ENCODE results near the gene OSBPL8.

The OSBPL8 gene

GRCh38 chr12:76471579-76471978 lies 88.0 kb downstream of the OSBPL8 start:
- no peak overlapping the region for H3K4me3 ChIP-seq (ENCODE audit: insufficient read length, low read depth)
- peaks cover 8% of the 10 kb centered on the region; the same call in 1 of the 2 replicates for H3K9me3 ChIP-seq (ENCODE audit: insufficient read depth, low read length)
- TF ChIP-seq YY1 (IDR thresholded peaks at IDR 0.05; ENCODE audit: insufficient read depth, insufficient read length) = no peak
- TF ChIP-seq ZNF274 (IDR thresholded peaks at IDR 0.05; ENCODE audit: low read depth, low read length) = no peak
- no peak for TF ChIP-seq SUZ12 (IDR thresholded peaks at IDR 0.05; ENCODE audit: extremely low read depth, insufficient read depth, insufficient read length)
- no peaks in the 10 kb centered on the region for H3K36me3 ChIP-seq (ENCODE audit: insufficient read depth, insufficient read length, low read length)
- no peak for DNase-seq (ENCODE audit: low read depth, low spot score)
- no peaks in the 10 kb centered on the region for H3K27me3 ChIP-seq (ENCODE audit: insufficient read depth, insufficient read length)
- H3K9ac ChIP-seq (ENCODE audit: insufficient read length, low read depth) = no peak overlapping the region
- H3K4me1 ChIP-seq (ENCODE audit: insufficient read depth, insufficient read length) = no peaks in the 10 kb centered on the region

GRCh38 chr12:76470028-76470939 lies 89.3 kb downstream of the OSBPL8 start:
- Histone ChIP-seq H3K4me3 (ENCODE audit: insufficient read length, low read depth) (no peak overlapping the region), H3K27me3 (ENCODE audit: insufficient read depth, insufficient read length) (no peaks in the 10 kb centered on the region), H3K36me3 (ENCODE audit: insufficient read depth, insufficient read length, low read length) (no peaks in the 10 kb centered on the region), H3K4me1 (ENCODE audit: insufficient read depth, insufficient read length) (no peaks in the 10 kb centered on the region), H3K9me3 (ENCODE audit: insufficient read depth, low read length) (peaks cover 8% of the 10 kb centered on the region; the same call in 1 of the 2 replicates), H3K9ac (ENCODE audit: insufficient read length, low read depth) (no peak overlapping the region)
- DNase-seq (ENCODE audit: low read depth, low spot score) = no peak
- TF ChIP-seq SUZ12 (IDR thresholded peaks at IDR 0.05; ENCODE audit: extremely low read depth, insufficient read depth, insufficient read length) = no peak
- TF ChIP-seq ZNF274 (IDR thresholded peaks at IDR 0.05; ENCODE audit: low read depth, low read length) = no peak
- no peak for TF ChIP-seq YY1 (IDR thresholded peaks at IDR 0.05; ENCODE audit: insufficient read depth, insufficient read length)

GRCh38 chr12:76464631-76465166 lies 94.9 kb downstream of the OSBPL8 start:
- Histone ChIP-seq H3K9me3 (ENCODE audit: insufficient read depth, low read length) (no peaks in the 10 kb centered on the region), H3K36me3 (ENCODE audit: insufficient read depth, insufficient read length, low read length) (no peaks in the 10 kb centered on the region), H3K4me1 (ENCODE audit: insufficient read depth, insufficient read length) (no peaks in the 10 kb centered on the region), H3K27me3 (ENCODE audit: insufficient read depth, insufficient read length) (no peaks in the 10 kb centered on the region), H3K4me3 (ENCODE audit: insufficient read length, low read depth) (no peak overlapping the region), H3K9ac (ENCODE audit: insufficient read length, low read depth) (no peak overlapping the region)
- no peak for TF ChIP-seq SUZ12 (IDR thresholded peaks at IDR 0.05; ENCODE audit: extremely low read depth, insufficient read depth, insufficient read length)
- no peak for TF ChIP-seq ZNF274 (IDR thresholded peaks at IDR 0.05; ENCODE audit: low read depth, low read length)
- TF ChIP-seq YY1 (IDR thresholded peaks at IDR 0.05; ENCODE audit: insufficient read depth, insufficient read length) = no peak
- DNase-seq (ENCODE audit: low read depth, low spot score) = no peak

DNA sequence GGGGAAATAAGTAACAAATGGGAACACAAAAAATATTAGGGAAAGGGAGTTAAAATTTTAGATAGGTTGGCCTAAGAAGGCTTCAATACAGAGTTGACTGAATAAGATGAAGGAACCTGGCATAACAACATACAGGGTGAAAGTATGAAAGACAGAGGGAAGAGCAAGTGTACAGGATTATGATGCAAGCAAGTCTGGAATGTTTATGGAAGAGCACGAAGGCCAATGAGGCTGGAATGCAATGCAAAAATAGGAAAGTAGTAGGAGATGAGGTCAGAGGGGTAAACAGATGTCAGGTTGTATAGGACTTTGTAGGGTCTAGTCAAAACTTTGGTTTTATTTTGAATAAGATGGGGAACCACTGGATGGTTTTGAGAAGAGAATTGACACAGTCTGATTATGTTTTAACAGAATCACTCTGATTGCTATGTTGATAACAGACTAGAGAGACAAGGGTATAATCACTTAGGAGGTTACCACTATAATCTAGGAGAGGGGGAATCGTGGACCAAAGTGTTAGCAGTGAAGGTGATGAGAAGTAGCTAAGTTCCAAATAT lies 96.8 kb downstream of the OSBPL8 start:
- H3K4me1 ChIP-seq (ENCODE audit: insufficient read depth, insufficient read length) = no peaks in the 10 kb centered on the region
- no peaks in the 10 kb centered on the region for H3K27me3 ChIP-seq (ENCODE audit: insufficient read depth, insufficient read length)
- no peaks in the 10 kb centered on the region for H3K9me3 ChIP-seq (ENCODE audit: insufficient read depth, low read length)
- H3K4me3 ChIP-seq (ENCODE audit: insufficient read length, low read depth) = no peak overlapping the region
- TF ChIP-seq YY1 (IDR thresholded peaks at IDR 0.05; ENCODE audit: insufficient read depth, insufficient read length) = no peak
- TF ChIP-seq SUZ12 (IDR thresholded peaks at IDR 0.05; ENCODE audit: extremely low read depth, insufficient read depth, insufficient read length) = no peak
- TF ChIP-seq ZNF274 (IDR thresholded peaks at IDR 0.05; ENCODE audit: low read depth, low read length) = no peak
- no peak for DNase-seq (ENCODE audit: low read depth, low spot score)
- H3K36me3 ChIP-seq (ENCODE audit: insufficient read depth, insufficient read length, low read length) = no peaks in the 10 kb centered on the region
- H3K9ac ChIP-seq (ENCODE audit: insufficient read length, low read depth) = no peak overlapping the region

GRCh38 chr12:76460807-76461206 lies 98.8 kb downstream of the OSBPL8 start:
- Histone ChIP-seq H3K4me3 (ENCODE audit: insufficient read length, low read depth) (no peak overlapping the region), H3K4me1 (ENCODE audit: insufficient read depth, insufficient read length) (no peaks in the 10 kb centered on the region), H3K9ac (ENCODE audit: insufficient read length, low read depth) (no peak overlapping the region), H3K36me3 (ENCODE audit: insufficient read depth, insufficient read length, low read length) (no peaks in the 10 kb centered on the region), H3K9me3 (ENCODE audit: insufficient read depth, low read length) (no peaks in the 10 kb centered on the region), H3K27me3 (ENCODE audit: insufficient read depth, insufficient read length) (no peaks in the 10 kb centered on the region)
- TF ChIP-seq YY1 (IDR thresholded peaks at IDR 0.05; ENCODE audit: insufficient read depth, insufficient read length) = no peak
- TF ChIP-seq SUZ12 (IDR thresholded peaks at IDR 0.05; ENCODE audit: extremely low read depth, insufficient read depth, insufficient read length) = no peak
- TF ChIP-seq ZNF274 (IDR thresholded peaks at IDR 0.05; ENCODE audit: low read depth, low read length) = no peak
- DNase-seq (ENCODE audit: low read depth, low spot score) = no peak

- Histone ChIP-seq H3K9ac (ENCODE audit: insufficient read length, low read depth) (no peak overlapping the region), H3K4me3 (ENCODE audit: insufficient read length, low read depth) (no peak overlapping the region), H3K4me1 (ENCODE audit: insufficient read depth, insufficient read length) (no peaks in the 10 kb centered on the region), H3K27me3 (ENCODE audit: insufficient read depth, insufficient read length) (no peaks in the 10 kb centered on the region), H3K9me3 (ENCODE audit: insufficient read depth, low read length) (no peaks in the 10 kb centered on the region), H3K36me3 (ENCODE audit: insufficient read depth, insufficient read length, low read length) (no peaks in the 10 kb centered on the region)
- no peak for TF ChIP-seq ZNF274 (IDR thresholded peaks at IDR 0.05; ENCODE audit: low read depth, low read length)
- TF ChIP-seq YY1 (IDR thresholded peaks at IDR 0.05; ENCODE audit: insufficient read depth, insufficient read length) = no peak
- no peak for TF ChIP-seq SUZ12 (IDR thresholded peaks at IDR 0.05; ENCODE audit: extremely low read depth, insufficient read depth, insufficient read length)
- DNase-seq (ENCODE audit: low read depth, low spot score) = no peak
Measured at GRCh38 chr12:76457818-76458217, 101.8 kb downstream of the OSBPL8 start.

GRCh38 chr12:76457010-76457409 lies 102.6 kb downstream of the OSBPL8 start:
- Histone ChIP-seq H3K9me3 (ENCODE audit: insufficient read depth, low read length) (no peaks in the 10 kb centered on the region), H3K4me1 (ENCODE audit: insufficient read depth, insufficient read length) (no peaks in the 10 kb centered on the region), H3K4me3 (ENCODE audit: insufficient read length, low read depth) (no peak overlapping the region), H3K27me3 (ENCODE audit: insufficient read depth, insufficient read length) (no peaks in the 10 kb centered on the region), H3K9ac (ENCODE audit: insufficient read length, low read depth) (no peak overlapping the region), H3K36me3 (ENCODE audit: insufficient read depth, insufficient read length, low read length) (no peaks in the 10 kb centered on the region)
- no peak for DNase-seq (ENCODE audit: low read depth, low spot score)
- TF ChIP-seq SUZ12 (IDR thresholded peaks at IDR 0.05; ENCODE audit: extremely low read depth, insufficient read depth, insufficient read length) (no peak), ZNF274 (IDR thresholded peaks at IDR 0.05; ENCODE audit: low read depth, low read length) (no peak), YY1 (IDR thresholded peaks at IDR 0.05; ENCODE audit: insufficient read depth, insufficient read length) (no peak)
